ENCODE results near the gene TASP1. TPM values are rescaled to one million over a fixed set of nuclear protein-coding genes. Genes with fewer than 3 reads are reported as not detected.

Gene TASP1
- total and polyA plus RNA-seq, 10 of the 15 experiments (the other 5 are each of a cell fraction or from before 2014, with no cell fraction given), result 7.4 to 17.8 (median 10.5) TPM

GRCh38 chr20:13656721-13657368 is 18.1 kb upstream of the TASP1 start (continued):
- TF ChIP-seq RAD21 (IDR thresholded peaks at IDR 0.05; ENCODE audit: insufficient read depth, low read depth, low read length), result no peak
- no peak for TF ChIP-seq PAX8 (IDR thresholded peaks at IDR 0.05)
- no peak for TF ChIP-seq CHD1 (IDR thresholded peaks at IDR 0.05; ENCODE audit: low read depth, low read length)
- no peak for TF ChIP-seq USF2 (IDR thresholded peaks at IDR 0.05; ENCODE audit: borderline replicate concordance, low read depth, low read length)

- TF ChIP-seq STAT3 (IDR thresholded peaks at IDR 0.05; ENCODE audit: low read depth, low read length) (no peak), CUX1 (IDR thresholded peaks at IDR 0.05; ENCODE audit: insufficient replicate concordance, low read depth, low read length) (no peak), RFX5 (IDR thresholded peaks at IDR 0.05; ENCODE audit: low read depth, low read length) (no peak), POU2F2 (IDR thresholded peaks at IDR 0.05; ENCODE audit: borderline replicate concordance, low read depth, low read length) (no peak), NFXL1 (IDR thresholded peaks at IDR 0.05; ENCODE audit: borderline replicate concordance) (no peak), BCLAF1 (IDR thresholded peaks at IDR 0.05) (no peak), ZNF384 (IDR thresholded peaks at IDR 0.05; ENCODE audit: borderline replicate concordance, low read depth, low read length) (no peak)
- ChIA-PET CTCF (interaction anchor here (0.6 kb wide), 1 partner anchor 108 kb away, joined by 3 read pairs; no protein-coding TSS in a partner anchor), RAD21 (ENCODE audit: unreplicated experiment) (no interaction called here), POLR2A (no interaction called here), SMC1A (ENCODE audit: uncharacterized antibody, unreplicated experiment) (no interaction called here)
- no peak overlapping the region for H3K4me2 ChIP-seq (ENCODE audit: control insufficient read depth, insufficient read depth)
- DNase-seq (ENCODE audit: low read depth, low spot score), result no peak
- no peaks in the 10 kb centered on the region for H4K20me1 ChIP-seq (ENCODE audit: control insufficient read depth, insufficient read depth)
- in situ Hi-C loops (cut with MboI), result no loop called here
- BruUV-seq (replicated peaks), result no TSS peak
- intact Hi-C loops (cut with micrococcal nuclease; ENCODE audit: unreplicated experiment), result no loop called here
- H2AFZ ChIP-seq (ENCODE audit: control insufficient read depth, low read depth, low read length), result no peak overlapping the region
- no peak for FAIRE-seq
- H3K4me3 ChIP-seq, result no peak overlapping the region
- H3K36me3 ChIP-seq (ENCODE audit: control insufficient read depth in 2 of 2, insufficient read depth in 2 of 2, low read length in 1 of 2), result no peaks in the 10 kb centered on the region
- 100% methylated on average over 1 of the region's 2 CpGs for WGBS (ENCODE audit: insufficient coverage, insufficient replicate concordance, low lambda C conversion rate, missing lambda C conversion rate)
- H3K4me1 ChIP-seq (ENCODE audit: control insufficient read depth, insufficient read depth, low read length), result peaks cover 11% of the 10 kb centered on the region
- H3K27me3 ChIP-seq (replicated peaks in 1 of 2; ENCODE audit: control insufficient read depth in 2 of 2, insufficient read depth in 2 of 2, low read length in 1 of 2), result no peaks in the 10 kb centered on the region
- H3K79me2 ChIP-seq (ENCODE audit: control insufficient read depth, insufficient read depth, low read length), result no peaks in the 10 kb centered on the region
- H3K27ac ChIP-seq (ENCODE audit: control insufficient read depth, insufficient read depth), result no peak overlapping the region
- no peak overlapping the region for H3K9ac ChIP-seq (ENCODE audit: control insufficient read depth, insufficient read depth, low read length)
- no peak for ATAC-seq
- no peaks in the 10 kb centered on the region for H3K9me3 ChIP-seq (replicated peaks; ENCODE audit: control insufficient read depth, insufficient read depth, low read length)
Observed at GRCh38 chr20:13654463-13655023, 15.8 kb upstream of the TASP1 start.

Data from GM12878 (cell line).